Forelimb muscle (tissue), 1 donor: ENCODE measurements around the gene GSTA4. TPM values are rescaled to one million over a fixed set of nuclear protein-coding genes. Genes with fewer than 3 reads are reported as not detected.

Experiments
- polyA plus RNA-seq: library from polyadenylated mRNA; unstranded; fragments of 120-200 nt; gene quantifications from one replicate; pipeline ENCODE4 v1.2.1, GENCODE V29; 2013; ENCODE audit not compliant: insufficient read length

The GSTA4 gene
- polyA plus RNA-seq, 1 donor = 47.5 TPM

Other genes with a start within 250 kb of the GSTA4 start
- gene GSTA2, start 231.8 kb downstream of the GSTA4 start, polyA plus RNA-seq = not detected
- not detected for gene GSTA1, start 191.5 kb downstream of the GSTA4 start, polyA plus RNA-seq
- gene GSTA5, start 154.5 kb downstream of the GSTA4 start, polyA plus RNA-seq = not detected
- not detected for gene GSTA3, start 85.6 kb downstream of the GSTA4 start, polyA plus RNA-seq
- gene CILK1, start 66.5 kb upstream of the GSTA4 start, polyA plus RNA-seq = 10.6 TPM
- gene FBXO9, start 70.1 kb upstream of the GSTA4 start, polyA plus RNA-seq = 72.6 TPM
- gene GCM1, start 153.6 kb upstream of the GSTA4 start, polyA plus RNA-seq = not detected